Left hindlimb (tissue), 1 donor: ENCODE results near the gene FLYWCH1.

Experiments
- DNase-seq: peaks from one replicate; pipeline ENCODE4 v3.0.0-alpha.2; 2018

Gene FLYWCH1, protein sequence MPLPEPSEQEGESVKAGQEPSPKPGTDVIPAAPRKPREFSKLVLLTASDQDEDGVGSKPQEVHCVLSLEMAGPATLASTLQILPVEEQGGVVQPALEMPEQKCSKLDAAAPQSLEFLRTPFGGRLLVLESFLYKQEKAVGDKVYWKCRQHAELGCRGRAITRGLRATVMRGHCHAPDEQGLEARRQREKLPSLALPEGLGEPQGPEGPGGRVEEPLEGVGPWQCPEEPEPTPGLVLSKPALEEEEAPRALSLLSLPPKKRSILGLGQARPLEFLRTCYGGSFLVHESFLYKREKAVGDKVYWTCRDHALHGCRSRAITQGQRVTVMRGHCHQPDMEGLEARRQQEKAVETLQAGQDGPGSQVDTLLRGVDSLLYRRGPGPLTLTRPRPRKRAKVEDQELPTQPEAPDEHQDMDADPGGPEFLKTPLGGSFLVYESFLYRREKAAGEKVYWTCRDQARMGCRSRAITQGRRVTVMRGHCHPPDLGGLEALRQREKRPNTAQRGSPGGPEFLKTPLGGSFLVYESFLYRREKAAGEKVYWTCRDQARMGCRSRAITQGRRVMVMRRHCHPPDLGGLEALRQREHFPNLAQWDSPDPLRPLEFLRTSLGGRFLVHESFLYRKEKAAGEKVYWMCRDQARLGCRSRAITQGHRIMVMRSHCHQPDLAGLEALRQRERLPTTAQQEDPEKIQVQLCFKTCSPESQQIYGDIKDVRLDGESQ

DNA sequence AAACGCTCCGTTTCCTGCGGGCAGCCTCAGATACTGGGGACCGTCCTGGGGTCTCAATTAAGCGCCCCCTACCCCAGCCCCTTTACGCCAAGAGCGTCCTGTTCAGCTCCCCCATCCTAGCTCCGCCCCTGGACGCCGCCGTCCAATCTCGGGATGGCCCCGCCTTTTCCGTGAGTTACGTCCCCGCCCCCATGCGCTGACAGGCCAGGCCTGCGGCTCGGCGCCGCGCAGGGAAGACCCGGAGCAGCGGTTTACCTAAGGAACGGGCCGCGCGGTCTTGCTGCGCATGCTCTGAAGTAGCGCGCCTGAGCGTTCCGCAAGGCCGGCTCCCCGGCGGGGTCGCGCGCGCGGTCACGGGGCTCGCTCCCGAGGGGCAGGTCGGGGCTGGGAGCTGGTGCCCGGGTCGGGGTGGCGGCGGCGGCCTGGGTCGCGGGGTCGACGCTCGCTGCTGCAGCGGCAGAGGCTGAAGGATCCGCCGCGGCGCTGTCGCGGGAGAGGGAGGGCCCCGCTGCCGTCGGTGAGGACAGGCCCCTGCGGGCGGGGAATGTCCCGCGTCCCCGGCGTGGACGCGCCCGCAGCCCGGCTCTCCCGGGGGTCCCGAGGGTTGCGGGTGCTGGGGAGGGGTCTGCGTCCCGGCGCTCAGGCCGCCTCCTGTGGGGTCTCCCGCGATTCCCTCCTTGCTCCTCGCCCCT, at the start of gene FLYWCH1:
Gene FLYWCH1 (plus strand): TSS at position 294 of the 692 bp plus-strand sequence. CDS start 17,755 bp downstream, outside the sequence.
- peak; percentile 98 for DNase-seq

GRCh38 chr16:2865651-2866050, 46.1 kb upstream of the FLYWCH1 start:
- no peak for DNase-seq

- no peak for DNase-seq
These were observed 45.3 kb upstream of the FLYWCH1 start for GRCh38 chr16:2866431-2866830.

- DNase-seq = no peak
These were observed 44.1 kb upstream of the FLYWCH1 start for GRCh38 chr16:2867661-2867986.

- DNase-seq = peak; percentile 95
These were observed 43.5 kb upstream of the FLYWCH1 start for GRCh38 chr16:2867987-2868789.

DNA sequence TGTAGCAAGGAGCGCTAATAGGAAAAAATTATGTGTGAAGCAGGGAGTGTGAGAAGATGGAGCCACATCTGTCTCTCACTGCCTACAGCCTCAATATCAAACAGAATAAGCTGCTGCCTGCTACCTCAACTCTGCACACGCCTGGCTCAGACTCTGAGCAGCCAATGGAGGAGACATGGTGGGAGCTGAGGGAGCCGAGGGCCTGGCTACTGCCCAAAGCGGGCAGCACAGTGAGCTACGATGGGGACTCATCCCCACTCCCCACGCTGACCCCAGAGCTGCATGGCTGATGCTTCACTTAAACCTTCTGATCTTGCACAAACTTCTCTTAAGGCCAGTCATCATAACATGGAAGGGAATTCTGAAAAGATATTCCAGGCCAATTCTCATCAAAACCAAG, 39.8 kb upstream of the FLYWCH1 start:
- DNase-seq = no peak

DNA sequence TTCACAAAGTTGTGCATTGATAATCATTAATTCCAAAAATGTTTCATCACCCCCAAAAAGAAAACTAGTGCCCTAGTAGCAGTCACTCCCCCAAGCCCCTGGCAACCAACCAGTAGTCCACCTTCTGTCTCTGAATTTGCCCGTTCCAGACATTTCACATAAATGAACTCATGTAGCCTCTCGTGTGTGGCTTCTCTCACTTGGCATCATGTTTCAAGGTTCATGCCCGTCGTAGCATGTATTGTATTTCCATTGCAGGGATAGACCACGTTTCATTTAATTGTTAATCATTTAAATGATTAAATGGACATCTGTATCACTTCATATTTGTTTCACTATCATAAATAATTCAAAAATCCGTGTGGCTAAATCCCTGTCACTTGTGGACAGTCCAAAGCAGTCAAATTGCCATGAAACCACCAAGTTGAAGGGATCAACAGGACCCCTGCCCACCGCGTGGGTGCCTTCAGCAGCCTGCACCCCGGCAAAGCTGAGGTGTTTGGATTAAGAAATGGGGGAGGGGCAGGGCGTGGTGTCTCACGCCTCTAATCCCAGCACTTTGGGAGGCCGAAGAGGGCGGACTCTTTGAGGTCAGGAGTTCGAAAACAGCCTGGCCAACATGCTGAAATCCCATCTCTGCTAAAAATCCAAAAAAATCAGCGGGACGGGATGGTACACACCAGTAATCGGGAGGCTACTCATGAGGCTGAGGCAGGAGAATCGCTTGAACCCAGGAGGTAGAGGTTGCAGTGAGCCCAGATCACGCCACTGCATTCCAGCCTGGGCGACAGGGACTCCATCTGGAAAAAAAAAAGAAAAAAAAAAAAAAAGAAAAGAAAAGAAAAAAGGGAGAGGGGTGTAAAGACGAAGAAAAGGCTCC, 37.5 kb upstream of the FLYWCH1 start:
- no peak for DNase-seq

DNA sequence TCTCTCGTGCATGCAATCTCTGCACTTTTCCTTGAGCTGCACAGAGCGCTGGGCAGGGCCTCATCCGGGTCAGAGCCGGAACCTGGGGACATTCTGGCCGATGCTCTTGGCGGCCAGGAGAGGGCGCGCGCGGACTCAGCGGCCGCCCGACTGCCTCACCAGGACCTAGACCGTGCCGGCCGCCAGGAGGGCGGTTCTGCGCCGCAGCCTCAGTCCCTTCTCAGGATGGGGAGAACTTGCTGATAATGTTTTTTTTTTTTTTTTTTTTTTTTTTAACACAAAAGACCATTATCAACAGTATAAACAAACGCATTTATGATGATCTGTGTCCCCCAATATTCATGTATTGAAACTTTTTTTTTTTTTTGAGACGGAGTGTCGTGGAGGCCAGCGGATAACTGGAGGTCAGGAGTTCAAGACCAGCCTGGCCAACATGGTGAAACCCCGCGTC, 36.8 kb upstream of the FLYWCH1 start:
- peak; percentile 69 for DNase-seq

DNA sequence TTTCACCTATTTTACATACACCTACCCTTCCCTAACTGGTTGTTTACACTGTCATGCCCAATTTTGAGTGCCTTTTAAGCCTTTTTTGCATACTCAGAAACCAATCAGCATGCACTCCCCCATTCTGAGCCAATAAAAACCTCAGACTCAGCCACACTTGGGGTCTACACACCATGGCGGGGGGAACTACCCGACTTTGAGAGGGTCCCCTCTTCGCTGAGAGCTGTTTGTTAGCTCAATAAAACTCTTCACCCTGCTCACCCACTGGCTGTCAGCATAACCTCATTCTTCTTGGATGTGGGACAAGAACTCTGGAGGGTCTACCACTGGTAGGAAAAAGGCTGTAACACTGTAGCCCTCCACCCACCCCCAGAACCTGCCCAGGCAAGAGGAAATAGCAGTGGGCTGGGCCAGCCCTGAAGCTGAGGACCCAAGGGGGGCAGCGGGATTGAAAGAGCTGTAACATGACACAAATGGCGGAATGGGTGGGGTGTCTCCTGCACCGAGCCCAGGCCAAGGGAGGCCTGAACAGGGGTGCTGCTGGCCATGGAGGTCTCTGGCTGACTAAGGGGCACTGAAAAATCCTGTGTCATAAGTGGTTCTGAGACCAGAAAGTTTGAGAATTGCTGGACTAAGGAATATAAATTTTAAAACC, 31.8 kb upstream of the FLYWCH1 start:
- DNase-seq = no peak

- no peak for DNase-seq
These were observed 29.7 kb upstream of the FLYWCH1 start for GRCh38 chr16:2881783-2882649.

- peak; percentile 98 for DNase-seq
These were observed 28.9 kb upstream of the FLYWCH1 start, which contains the start of gene FLYWCH2 for GRCh38 chr16:2882650-2883457. Gene FLYWCH2 (plus strand): TSS chr16:2883215. CDS start chr16:2896450, 13,235 bp downstream.

GRCh38 chr16:2883458-2883908, 28.2 kb upstream of the FLYWCH1 start:
- DNase-seq = no peak

DNA sequence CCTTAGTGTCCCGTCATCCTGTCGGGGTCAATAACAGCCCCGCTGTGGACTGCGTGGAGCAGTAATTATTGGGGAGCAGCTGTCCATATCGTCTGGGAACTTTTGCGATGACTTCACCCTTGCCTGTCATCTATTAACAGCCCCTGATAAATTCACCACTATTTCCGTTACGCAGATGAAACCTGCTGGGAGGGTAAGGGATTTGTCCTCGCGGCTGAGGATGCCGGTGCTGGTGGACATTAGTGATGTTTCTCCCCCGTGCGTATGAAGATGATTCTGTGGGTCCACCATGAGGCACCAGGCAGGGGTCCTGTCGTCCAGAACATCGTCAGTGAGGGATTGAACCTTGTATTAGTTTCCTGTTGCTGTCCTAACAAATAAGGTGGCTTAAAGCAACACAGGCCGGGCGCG, 27.7 kb upstream of the FLYWCH1 start:
- no peak for DNase-seq

DNA sequence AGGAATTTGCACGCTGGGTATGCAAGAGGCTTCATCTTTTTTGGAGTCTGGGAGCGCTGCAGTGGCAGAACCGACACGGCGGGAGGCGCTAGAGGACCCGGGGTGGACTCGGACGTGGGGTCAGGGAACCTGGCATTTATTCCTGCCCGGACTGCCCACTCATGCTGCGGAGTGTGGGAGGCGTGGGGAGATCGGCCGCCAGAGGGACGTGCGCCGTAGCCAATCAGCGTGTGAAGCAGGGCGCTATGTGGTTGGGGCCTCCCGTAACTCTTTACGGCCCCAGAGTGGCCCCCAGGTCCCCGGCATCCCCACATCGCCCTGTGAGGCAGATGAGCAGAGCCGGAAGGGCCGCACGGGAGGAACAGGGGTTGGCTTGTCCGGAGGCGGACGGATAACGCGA, 17.5 kb upstream of the FLYWCH1 start:
- no peak for DNase-seq

GRCh38 chr16:2895813-2896212, 15.9 kb upstream of the FLYWCH1 start:
- DNase-seq = no peak

DNA sequence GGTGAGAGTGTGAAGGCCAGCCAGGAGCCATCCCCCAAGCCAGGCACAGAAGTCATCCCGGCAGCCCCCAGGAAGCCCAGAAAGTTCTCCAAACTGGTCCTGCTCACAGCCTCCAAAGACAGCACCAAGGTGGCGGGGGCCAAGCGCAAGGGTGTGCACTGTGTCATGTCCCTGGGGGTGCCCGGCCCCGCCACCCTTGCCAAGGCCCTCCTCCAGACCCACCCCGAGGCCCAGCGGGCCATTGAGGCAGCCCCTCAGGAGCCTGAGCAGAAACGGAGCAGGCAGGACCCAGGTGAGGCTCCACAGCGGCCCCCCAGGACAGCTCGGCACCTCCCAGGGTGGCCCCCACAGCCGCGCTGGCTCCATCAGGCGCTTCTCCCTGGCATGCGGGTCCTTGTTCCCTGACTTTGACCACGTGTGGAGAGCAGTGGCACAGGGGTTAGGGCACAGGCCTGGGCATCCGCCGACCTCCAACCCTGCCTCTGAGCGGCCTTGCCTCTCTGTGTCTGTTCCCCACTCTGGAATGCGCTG, 15.2 kb upstream of the FLYWCH1 start:
- no peak for DNase-seq

DNA sequence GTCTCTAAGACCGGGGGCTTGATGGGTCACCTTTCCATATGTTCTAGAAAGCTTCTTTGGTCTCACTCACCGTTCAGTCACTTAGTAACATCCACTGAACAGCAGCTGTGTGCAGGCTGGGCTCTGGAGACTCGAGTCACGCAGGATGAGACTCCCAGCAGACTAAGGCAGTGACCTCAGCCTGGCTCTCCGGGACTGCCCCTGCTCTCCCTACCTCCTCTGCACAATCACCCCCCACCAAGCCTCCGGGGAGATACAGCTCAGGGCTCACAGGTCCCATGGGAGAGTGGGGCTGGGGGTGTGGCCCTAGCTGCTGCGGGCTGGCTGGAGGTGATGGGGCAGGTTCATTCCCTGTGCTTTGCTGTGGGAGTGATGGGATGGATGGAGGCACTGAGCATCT, 14.6 kb upstream of the FLYWCH1 start:
- DNase-seq = no peak

GRCh38 chr16:2898831-2899563, 12.7 kb upstream of the FLYWCH1 start:
- DNase-seq = no peak
